Lower leg skin (tissue), 3 donors: ENCODE data around the gene C2orf68.

Source experiments
- POLR2A ChIP-seq, 2 donors: fragments of 450-650 bp; IDR thresholded peaks; one replicate each; pipeline ENCODE4 v1.6.1; 2016 to 2017; ENCODE audit warnings: antibody characterized with exemption in 2 of 2, mild to moderate bottlenecking in 1 of 2, moderate library complexity in 1 of 2
- TF ChIP-seq, protein P1 (sequence below), 3 donors: fragments of 450-650 bp; IDR thresholded peaks; one replicate each; pipeline ENCODE4 v1.5.1; 2016; ENCODE audit warnings: antibody characterized with exemption in 3 of 3, mild to moderate bottlenecking in 3 of 3, moderate library complexity in 2 of 3

DNA sequence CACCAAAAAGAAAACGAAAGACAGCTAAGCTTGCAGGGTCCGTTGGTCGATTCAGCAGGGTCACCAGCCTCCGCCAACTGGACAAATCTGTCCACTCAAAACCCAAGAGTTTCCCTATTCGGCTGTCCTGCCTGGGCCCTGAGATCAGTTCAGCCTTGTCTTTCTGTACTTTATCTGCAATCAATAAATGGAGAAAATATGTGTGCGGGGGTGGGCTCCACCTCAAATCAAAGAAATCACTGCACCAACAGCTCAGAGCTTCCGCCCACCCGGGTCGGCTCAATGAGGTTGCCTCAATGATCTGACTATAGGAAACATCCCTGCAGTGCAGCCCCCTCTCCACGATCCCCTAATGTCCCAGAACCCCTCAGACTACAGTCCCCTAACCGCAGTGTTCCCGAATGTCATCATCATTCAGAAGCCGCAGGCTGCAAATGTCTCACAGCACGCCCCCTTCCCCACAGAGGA lies 51.0 kb downstream of the C2orf68 start:
- TF ChIP-seq POLR2A (IDR thresholded peaks at IDR 0.05): no peak
- TF ChIP-seq, protein P1, sequence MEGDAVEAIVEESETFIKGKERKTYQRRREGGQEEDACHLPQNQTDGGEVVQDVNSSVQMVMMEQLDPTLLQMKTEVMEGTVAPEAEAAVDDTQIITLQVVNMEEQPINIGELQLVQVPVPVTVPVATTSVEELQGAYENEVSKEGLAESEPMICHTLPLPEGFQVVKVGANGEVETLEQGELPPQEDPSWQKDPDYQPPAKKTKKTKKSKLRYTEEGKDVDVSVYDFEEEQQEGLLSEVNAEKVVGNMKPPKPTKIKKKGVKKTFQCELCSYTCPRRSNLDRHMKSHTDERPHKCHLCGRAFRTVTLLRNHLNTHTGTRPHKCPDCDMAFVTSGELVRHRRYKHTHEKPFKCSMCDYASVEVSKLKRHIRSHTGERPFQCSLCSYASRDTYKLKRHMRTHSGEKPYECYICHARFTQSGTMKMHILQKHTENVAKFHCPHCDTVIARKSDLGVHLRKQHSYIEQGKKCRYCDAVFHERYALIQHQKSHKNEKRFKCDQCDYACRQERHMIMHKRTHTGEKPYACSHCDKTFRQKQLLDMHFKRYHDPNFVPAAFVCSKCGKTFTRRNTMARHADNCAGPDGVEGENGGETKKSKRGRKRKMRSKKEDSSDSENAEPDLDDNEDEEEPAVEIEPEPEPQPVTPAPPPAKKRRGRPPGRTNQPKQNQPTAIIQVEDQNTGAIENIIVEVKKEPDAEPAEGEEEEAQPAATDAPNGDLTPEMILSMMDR (IDR thresholded peaks at IDR 0.05): no peak
